NCI-H774 (cell line): ENCODE measurements around the gene PARVG.

Experiments used
- DNase-seq: peaks from one replicate; lab custom pipeline; 2025; lab: John Stamatoyannopoulos, UW

Gene PARVG

DNA sequence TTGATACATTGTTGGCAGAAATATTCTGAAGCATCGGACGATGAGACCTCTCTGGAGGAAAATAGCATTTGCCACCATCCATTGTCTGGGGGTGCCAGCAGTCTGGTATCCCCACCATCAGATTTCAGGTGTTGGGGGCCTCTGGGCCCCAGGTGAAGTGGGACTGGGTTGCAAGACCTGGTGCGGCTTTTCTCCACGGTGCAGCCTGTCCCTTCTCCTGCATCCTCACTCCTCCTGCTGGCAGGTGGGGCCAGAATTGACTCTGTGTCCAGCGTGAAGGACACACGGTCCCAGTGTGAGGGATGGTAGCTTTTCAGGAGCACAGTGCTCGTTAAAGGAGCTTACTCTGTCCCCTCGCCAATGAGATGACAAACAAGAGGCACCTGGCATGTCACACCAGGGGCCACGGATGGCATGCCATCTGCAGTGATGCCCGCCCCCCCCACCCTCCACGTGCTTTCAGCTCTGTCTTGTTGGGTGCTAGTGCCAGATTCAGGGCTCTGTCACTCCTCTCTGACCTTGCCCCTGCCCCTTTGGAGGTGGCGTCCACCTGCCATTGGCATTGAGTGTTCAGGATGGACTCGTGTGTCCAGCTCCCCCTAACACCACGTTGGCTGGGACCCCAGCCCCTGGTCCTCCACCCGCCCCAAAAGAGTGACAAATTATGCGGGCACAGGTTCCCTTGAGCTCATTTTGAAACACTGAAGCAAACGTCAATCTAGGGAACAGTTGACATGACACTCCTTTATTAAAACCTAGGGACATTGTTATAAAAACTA lies 62.4 kb downstream of the PARVG start:
- no peak for DNase-seq

DNA sequence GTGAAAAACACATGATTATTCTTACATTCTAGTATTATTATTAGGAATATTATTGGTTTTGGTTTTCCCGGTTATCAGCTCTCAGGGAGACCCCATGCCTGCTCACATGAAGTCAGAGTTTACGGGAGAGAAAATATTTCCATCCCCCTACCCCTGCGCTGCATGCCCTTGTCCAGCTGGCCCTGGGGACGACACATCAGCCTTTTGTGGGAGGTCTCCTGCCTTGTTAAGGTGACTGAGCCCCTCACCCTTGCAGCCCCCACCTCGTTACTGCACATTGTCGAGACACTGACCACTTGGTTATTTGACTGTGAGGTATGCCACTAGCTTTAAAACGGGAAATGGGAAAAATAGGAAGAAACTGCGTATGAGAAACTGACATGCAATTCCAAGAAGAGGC lies 63.0 kb downstream of the PARVG start:
- no peak for DNase-seq

DNA sequence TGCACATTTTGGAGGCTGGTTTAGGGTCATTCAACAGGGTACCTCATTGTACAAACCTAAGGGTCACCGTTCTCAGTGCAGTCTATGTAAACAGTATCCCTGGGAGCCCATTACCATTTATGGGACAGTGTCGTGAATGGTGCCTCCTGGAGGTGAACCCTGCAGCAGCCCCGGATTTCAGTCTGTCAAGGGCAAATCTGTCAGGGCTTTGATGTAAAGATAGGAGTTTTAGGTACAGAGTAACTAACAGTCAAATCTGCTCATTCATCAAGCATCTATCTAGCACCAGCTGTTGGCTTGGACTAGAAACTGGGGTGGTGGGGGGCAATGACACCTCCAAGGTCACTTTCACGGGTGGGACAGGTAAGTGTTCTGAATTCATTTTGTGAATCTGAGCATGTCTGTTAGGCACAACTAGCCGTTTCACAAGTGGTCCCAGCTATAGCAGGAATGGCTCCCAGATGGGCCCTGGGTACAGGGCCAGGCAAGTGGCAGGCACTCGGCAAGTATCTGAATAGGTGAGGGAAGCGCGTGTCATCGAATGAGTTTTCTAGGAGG lies 63.6 kb downstream of the PARVG start:
- DNase-seq = no peak

DNA sequence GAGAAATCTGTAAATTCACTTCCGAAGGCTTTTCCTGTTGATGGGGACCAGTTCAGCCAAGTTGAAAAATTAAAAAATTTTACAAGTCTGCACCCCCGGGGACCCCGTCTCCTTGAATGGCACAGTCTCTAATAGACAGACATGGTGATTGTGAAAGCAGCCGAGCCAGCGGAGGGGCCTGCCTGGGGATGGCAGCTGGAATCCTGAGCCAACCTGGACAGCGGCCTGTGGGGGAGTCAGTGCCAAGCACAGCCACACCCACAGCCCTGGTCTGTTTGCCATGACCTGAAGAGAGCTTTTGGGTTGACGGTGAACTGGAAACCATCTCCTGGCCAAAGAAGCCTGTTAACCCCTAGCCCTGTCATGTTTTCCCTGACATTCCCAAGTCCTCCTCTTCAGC lies 64.7 kb downstream of the PARVG start:
- DNase-seq = no peak

DNA sequence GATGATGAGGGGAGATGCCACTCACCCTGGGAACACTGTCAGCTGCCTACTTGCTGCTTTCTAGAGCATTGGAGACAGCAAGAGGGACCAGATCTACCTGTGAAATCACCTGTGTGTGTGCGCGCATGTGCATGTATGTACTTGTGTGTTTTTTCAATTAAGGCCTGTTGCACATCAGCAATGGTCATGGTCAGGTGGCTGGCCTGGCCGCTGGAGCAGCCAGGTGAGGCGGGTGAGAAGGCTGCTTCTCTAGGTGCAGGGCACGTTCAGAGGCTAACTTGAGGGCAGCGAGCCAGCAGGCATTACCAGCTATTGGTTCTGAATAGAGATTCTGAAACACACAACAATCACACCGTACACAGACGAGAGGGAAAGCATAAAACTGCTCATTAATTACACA lies 65.1 kb downstream of the PARVG start:
- peak; percentile 53 for DNase-seq

DNA sequence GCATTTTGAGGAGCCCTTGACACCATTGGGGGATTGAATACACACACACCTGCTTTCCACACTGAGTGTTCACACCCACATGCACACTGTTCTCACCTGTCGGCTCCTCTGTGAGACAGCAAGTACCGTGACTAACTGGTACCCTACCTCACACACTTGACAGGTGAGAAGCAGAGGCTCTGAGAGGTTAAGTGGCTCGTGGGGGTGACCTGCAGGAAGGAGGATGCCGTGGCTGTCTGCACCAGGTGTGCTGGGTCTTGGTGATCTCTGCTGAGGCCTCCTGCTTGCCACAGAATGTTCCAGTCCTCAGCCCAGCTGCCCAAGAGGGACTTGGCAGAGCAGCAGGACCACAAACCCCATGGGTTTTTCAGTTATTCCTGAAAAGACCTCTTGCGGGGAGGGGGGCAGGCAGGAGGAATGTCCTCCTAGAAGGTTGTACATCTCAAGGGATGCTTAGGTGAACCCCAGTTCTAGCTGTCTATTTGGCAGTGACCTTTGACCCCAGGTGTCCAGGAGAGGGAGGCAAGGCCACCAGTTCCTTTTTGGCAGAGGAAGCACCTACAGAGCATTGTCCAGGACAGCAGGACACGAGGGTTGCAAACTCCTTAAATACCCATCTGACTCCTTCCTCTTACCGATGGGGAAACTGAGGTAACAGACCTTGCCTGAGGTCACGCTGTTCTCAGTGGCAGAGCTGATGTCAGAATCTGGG lies 66.0 kb downstream of the PARVG start:
- DNase-seq = peak; percentile 13

DNA sequence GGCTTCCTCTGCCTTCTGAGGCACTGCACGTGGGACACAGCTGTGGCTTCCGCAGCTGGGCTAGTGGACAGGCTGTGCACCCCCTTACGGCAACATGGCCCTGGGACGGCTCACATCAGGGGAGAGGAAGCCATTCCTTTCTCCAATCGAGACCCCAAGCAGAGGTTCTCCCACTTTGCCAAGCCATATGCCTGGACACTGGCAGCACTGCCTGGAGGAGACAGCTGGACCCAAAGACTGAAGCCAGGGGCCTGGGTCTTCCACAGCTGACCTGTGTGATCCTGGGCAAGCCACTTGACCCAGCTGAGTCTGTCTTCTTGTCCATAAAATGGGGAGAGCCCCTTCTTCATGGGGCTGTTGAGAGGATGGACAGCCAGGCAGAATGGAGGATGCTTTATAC lies 66.6 kb downstream of the PARVG start:
- DNase-seq = no peak

DNA sequence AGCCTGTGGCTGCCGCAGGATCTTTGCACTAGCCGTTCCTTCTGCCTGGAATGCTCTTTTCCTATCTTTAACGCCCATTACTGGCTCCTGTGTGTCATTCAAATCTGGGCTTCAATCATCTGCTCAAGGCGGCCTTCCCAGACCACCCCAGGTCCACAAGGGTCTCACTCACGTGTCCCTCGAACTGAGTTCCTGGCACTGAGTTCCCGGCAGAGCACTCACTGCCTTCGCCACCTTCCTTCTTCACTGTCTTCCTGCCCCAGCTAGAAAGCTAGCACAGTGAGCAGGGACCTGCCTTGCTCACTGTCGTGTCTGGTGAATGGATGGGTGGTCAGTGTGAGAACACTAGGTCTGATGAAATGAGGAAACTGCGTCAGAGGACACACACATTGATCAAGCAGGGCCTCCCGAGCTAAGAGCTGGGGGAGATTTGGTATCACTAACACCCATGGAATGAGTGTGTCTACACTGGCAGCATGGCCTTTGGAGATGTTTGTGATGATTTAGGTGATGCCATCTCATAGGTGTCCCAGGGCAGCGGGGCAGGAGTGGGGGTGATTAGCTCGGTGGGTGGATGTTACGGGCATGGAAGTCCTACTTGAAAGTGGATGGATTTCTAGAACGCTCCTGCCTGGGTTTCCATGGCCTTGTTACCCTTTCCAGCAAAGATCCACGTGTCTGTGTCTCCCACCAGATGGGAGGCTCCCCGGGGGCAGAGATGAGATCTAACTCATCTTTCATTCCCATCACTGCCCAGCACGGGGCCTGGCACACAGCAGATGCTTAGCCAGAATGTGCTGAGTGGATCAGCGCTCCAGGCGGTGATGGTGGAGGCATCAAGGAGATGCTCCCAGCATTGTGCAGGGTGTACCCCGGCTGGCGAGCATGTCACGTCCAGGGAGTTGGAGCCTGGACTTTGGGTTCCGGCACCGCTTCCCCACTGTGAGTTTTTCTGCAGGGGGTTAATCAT lies 67.5 kb downstream of the PARVG start:
- no peak for DNase-seq

DNA sequence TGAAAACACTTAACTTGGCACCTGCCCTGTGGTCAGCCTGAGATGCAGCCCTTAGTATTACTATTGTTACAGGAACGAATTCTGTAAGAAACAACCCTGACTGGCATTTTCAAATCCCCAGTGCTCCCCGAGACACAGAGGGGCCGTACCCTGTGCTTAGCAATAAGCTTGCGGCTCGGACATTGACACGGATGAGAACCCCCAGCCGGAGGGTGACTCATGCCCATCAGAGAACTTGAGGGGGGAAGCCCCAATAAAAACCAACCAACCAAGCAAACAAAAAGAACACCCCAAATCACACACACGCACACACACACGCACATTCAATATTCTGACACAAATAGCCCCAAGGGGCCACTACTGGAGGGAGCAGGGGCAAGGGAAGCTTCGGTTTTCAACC lies 68.2 kb downstream of the PARVG start:
- no peak for DNase-seq

DNA sequence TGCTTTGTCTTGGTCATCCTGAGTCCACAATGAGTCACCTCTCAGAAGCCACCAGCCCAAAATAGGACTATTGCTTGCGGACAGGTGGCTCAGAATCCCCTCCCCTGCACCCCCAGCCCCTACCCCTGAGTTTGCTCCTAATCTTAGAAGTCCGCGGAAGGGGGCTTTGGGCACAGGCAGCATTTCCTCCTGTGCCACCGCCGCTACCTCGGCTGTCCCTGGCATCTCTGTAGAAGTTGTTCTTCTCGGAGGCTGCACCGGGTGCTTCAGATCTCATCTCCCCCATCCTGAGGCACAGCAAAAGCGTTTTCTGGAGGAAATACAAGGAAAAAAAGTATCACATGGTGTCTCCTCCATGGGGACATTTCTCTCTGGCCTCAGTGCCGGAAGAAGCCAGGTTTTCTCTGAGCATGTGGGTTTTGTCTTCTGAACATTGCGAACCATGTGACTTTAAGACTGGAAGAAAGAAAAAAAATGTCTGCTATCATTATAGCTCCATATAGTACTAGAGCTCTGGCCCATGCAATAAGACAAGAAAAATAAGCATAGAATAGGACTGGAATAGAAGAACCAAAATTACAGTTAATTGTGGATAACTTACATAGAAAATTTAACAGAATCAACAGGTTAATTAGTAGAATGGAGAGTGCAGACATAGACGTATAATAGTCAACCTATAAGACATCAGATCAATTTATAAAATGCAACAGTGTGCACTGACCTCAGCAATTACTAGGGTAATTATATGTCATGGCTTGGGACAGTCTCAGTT lies 68.8 kb downstream of the PARVG start:
- no peak for DNase-seq

DNA sequence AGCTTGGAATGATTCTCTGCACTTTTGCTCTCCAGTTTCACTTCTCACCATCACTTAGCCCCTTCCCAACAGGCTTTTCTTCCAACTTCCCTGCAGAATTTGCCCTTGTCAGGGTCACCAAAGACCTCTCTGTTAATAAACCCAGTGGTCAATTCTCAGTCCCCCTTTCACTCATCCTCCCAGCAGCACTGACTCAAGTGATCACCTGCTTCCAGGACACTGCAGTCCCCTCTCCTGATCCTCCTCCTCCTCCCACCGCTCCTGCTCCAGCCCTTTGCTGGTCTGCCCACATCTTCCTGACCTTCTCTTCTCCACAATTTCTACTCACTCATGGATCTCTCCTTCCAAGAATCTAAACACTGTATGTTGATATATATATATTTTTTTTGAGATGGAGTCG lies 74.1 kb downstream of the PARVG start:
- no peak for DNase-seq

DNA sequence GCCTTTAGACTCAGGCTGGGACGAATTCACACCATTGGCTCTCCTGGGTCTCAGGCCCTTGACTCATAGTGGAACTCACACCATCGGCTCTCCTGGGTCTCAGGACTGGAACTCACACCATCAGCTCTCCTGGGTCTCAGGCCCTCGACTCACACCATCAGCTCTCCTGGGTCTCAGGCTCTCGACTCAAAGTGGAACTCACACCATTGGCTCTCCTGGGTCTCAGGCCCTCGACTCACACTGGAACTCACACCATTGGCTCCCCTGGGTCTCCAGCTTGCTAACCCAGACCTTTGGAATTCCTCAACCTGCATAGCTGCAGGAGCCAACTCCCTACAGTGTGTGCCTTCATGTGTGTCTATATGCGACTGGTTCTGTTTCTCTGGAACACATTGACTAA lies 75.4 kb downstream of the PARVG start:
- DNase-seq = no peak

DNA sequence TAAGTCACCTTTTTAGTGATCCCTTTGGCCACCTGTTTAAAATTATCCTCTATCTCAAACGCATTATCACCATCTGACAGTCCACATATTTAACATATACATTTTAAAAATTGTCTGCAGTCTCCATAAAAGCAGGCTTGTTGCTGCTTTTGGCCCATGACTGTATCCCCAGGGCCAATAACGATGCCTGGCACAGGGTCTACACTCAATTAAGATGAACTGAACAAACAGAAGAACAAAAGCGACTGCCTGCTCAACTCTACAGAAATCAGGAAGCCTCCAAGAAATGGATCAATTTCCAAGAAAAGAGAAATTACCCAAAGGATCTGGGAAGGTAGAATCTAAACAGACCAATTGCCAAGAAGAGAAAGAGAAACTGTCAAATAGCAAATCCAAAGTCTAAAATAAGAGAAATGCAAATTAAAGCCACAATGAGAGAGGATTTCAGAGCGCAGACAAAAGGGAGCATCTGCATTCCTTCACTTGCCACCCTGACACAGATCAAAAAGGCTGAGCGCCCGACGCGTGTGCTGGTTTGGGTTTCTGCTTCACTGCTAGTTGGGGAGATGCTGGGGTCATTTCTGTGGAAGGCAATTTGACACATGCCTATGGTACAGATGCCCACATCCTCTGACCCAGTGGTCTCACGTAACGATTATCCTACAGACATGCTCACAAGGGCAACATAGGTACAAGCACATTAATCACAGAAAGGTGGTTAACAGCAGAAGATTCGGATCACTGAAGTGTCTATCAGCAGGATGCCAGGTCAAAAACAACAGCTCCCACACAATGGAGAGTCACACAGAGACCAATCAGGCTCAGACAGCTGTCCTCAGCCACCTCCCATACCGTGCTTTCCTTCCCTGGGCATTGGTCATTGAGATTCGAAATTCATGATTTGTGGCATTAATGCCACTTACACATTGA lies 76.1 kb downstream of the PARVG start:
- DNase-seq = no peak
